ENCODE data around the gene SPOCK1. TPM values are rescaled to one million over a fixed set of nuclear protein-coding genes. Genes with fewer than 3 reads are reported as not detected.

The SPOCK1 gene
- total RNA-seq, 1 experiment from 2014 or later = 10.9 TPM

DNA sequence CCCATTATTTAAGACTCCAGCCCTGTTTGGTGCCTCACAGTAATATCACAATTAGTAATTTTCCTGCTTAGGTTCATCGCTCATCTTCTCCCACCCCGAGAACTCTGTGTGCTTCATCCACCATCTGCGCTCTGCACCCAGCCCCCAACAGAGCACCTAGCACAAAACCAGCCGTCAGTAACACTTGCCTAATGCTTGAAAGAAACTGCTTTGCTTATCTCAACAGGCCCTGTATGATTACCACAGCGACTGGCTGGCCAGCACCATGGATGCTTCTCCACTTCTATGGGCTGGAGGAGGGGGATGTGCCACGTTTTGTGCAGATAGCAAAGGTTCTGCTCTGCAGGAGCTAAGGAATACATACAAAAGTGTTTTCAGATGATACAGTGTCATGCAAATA lies 166.8 kb downstream of the SPOCK1 start:
- no peak overlapping the region for H4K5ac ChIP-seq (ENCODE audit: insufficient read length, low read depth, low read length)
- no peak overlapping the region; a peak in 2 of 7 replicates for H3K27ac Mint-ChIP-seq
- no peaks in the 10 kb centered on the region for H3K23me2 ChIP-seq (ENCODE audit: insufficient read length, low read depth, low read length, poor library complexity, severe bottlenecking)
- H2AK5ac ChIP-seq (ENCODE audit: insufficient read length, low read length) = no peak overlapping the region
- H2BK120ac ChIP-seq (ENCODE audit: low read depth, low read length, poor library complexity, severe bottlenecking) = no peak overlapping the region
- no peaks in the 10 kb centered on the region for H3K9me3 ChIP-seq (ENCODE audit: control insufficient read depth, low read depth, low read length)
- H4K20me1 ChIP-seq (ENCODE audit: control insufficient read depth, insufficient read depth, insufficient read length) = no peaks in the 10 kb centered on the region
- no peak overlapping the region for H3K4ac ChIP-seq (ENCODE audit: low read depth, low read length)
- no peak overlapping the region for H2BK5ac ChIP-seq (ENCODE audit: insufficient read length, low read length)
- H2AFZ ChIP-seq (ENCODE audit: low read length) = no peak overlapping the region
- H3K14ac ChIP-seq (ENCODE audit: insufficient read depth, low read length) = no peak overlapping the region; the same call in 1 of the 2 replicates
- no peak overlapping the region for H3K56ac ChIP-seq (ENCODE audit: insufficient read length, low read depth, low read length)
- no peaks in the 10 kb centered on the region for H3K27me3 ChIP-seq (ENCODE audit: insufficient read depth, low read length)
- H4K91ac ChIP-seq (ENCODE audit: insufficient read length, low read depth, low read length) = no peak overlapping the region
- no peak overlapping the region for H3K4me3 Mint-ChIP-seq
- H3K23ac ChIP-seq (ENCODE audit: insufficient read length, low read depth, low read length) = no peak overlapping the region
- H3K27me3 Mint-ChIP-seq (ENCODE audit: low read depth) = peaks cover 1% of the 10 kb centered on the region; the same call in 1 of the 2 replicates
- WGBS (ENCODE audit: extremely low coverage, insufficient read length, low lambda C conversion rate) = no CpG with 5 or more reads among the region's 6 CpGs
- no peak overlapping the region for H2BK15ac ChIP-seq (ENCODE audit: low read depth, low read length)
- no peaks in the 10 kb centered on the region for H3K79me2 ChIP-seq (ENCODE audit: insufficient read depth, low read length)
- H3K4me1 ChIP-seq (ENCODE audit: insufficient read depth, low read length) = 0 out of 2 replicates have a peak, but pooled peaks cover 2% of the 10 kb centered on the region
- H3K9ac ChIP-seq (ENCODE audit: extremely low read depth, insufficient read length, low read length) = no peak overlapping the region
- no peak overlapping the region for H3T11ph ChIP-seq (ENCODE audit: low read length)
- no peak overlapping the region for H3K18ac ChIP-seq (ENCODE audit: insufficient read length, low read depth, low read length)
- H3K4me1 Mint-ChIP-seq = peaks cover 9 to 11% of the 10 kb centered on the region in 2 experiments; a peak in 3 of 4 replicates
- no peak for DNase-seq
- H2BK12ac ChIP-seq (ENCODE audit: insufficient read length, low read depth, low read length) = no peak overlapping the region
- H3K79me1 ChIP-seq (ENCODE audit: insufficient read depth, low read depth, low read length, poor library complexity, severe bottlenecking) = no peaks in the 10 kb centered on the region
- no peak overlapping the region for H4K8ac ChIP-seq (replicated peaks; ENCODE audit: insufficient read length, low read depth, low read length)
- TF ChIP-seq CTCF (conservative IDR thresholded peaks at IDR 0.05) = no peak
- H3K36me3 Mint-ChIP-seq (ENCODE audit: insufficient read depth in 1 of 3, low read depth in 3 of 3) = no peaks in the 10 kb centered on the region
- no peak overlapping the region for H3K4me2 ChIP-seq (ENCODE audit: insufficient read depth, insufficient read length, low read length)
- no peaks in the 10 kb centered on the region for H3K9me3 Mint-ChIP-seq
- no peak overlapping the region for H2BK20ac ChIP-seq (ENCODE audit: low read depth, low read length, poor library complexity, severe bottlenecking)
- no peak overlapping the region for H3K27ac ChIP-seq (ENCODE audit: insufficient read length, low read depth, low read length)

All from H9 (cell line).